ENCODE measurements around the gene COL6A2. TPM values are rescaled to one million over a fixed set of nuclear protein-coding genes. Genes with fewer than 3 reads are reported as not detected.
A peak's percentile ranks its signal among the peaks of the same experiment; 100 is the strongest.

The COL6A2 gene
- total and polyA plus RNA-seq, 8 donors = 79.3 to 3,737 (median 398) TPM

DNA sequence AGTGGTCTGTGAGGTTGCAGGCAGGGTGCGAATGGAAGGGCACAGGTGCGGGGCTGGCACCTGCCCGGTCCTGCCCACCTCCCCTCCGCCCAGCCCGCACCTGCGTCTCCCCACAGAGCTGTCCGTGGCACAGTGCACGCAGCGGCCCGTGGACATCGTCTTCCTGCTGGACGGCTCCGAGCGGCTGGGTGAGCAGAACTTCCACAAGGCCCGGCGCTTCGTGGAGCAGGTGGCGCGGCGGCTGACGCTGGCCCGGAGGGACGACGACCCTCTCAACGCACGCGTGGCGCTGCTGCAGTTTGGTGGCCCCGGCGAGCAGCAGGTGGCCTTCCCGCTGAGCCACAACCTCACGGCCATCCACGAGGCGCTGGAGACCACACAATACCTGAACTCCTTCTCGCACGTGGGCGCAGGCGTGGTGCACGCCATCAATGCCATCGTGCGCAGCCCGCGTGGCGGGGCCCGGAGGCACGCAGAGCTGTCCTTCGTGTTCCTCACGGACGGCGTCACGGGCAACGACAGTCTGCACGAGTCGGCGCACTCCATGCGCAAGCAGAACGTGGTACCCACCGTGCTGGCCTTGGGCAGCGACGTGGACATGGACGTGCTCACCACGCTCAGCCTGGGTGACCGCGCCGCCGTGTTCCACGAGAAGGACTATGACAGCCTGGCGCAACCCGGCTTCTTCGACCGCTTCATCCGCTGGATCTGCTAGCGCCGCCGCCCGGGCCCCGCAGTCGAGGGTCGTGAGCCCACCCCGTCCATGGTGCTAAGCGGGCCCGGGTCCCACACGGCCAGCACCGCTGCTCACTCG, 34.1 kb downstream of the COL6A2 start:
- Histone ChIP-seq H3K4me3 (no peak overlapping the region), H3K4me1 (no peaks in the 10 kb centered on the region), H3K9me3 (no peaks in the 10 kb centered on the region), H3K27me3 (peaks cover 0 to 8% (median 0%) of the 10 kb centered on the region in 3 donors), H3K27ac (peak overlapping the region in 1 of 5 donors; percentile 54), H3K36me3 (peaks cover 0 to 43% (median 23%) of the 10 kb centered on the region in 4 donors)
- no peak for DNase-seq
- TF ChIP-seq, protein P1, sequence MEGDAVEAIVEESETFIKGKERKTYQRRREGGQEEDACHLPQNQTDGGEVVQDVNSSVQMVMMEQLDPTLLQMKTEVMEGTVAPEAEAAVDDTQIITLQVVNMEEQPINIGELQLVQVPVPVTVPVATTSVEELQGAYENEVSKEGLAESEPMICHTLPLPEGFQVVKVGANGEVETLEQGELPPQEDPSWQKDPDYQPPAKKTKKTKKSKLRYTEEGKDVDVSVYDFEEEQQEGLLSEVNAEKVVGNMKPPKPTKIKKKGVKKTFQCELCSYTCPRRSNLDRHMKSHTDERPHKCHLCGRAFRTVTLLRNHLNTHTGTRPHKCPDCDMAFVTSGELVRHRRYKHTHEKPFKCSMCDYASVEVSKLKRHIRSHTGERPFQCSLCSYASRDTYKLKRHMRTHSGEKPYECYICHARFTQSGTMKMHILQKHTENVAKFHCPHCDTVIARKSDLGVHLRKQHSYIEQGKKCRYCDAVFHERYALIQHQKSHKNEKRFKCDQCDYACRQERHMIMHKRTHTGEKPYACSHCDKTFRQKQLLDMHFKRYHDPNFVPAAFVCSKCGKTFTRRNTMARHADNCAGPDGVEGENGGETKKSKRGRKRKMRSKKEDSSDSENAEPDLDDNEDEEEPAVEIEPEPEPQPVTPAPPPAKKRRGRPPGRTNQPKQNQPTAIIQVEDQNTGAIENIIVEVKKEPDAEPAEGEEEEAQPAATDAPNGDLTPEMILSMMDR (IDR thresholded peaks at IDR 0.05) = no peak
- TF ChIP-seq POLR2A (IDR thresholded peaks at IDR 0.05) (no peak), EP300 (IDR thresholded peaks at IDR 0.05) (no peak), POLR2AphosphoS5 (IDR thresholded peaks at IDR 0.05) (peak in 1 of 3 donors; percentile 17)
- intact Hi-C loops (cut with DNase I; ENCODE audit: low total_unique reads) = no loop called here
- WGBS, 5 donors = 95 to 97% (median 96%) methylated on average over 54 to 85 of the region's 85 CpGs

DNA sequence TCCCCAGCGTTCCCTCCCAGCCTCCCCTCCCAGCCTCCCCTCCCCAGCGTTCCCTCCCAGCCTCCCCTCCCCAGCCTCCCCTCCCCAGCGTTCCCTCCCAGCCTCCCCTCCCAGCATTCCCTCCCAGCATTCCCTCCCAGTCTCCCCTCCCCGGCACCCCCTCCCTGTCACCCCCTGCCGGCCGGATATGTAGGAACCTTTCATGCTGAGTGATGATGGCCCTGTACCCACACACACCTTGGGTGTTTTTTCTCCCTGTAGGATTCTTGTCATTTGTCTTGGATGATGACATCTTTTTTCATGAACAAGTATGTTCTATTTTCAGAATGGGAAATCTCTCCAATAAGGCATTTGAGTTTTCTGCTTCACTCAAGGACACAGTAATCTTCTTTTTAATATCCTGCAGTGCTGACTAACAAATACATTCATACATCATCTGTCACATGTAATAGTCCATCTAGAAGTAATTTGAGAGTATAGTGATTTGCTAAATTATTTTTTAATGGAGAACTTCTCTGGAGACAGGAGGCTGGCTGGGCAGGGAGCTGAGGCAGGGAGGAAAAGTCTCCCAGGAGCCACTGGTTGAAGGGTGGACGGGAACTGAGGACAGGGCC, 38.0 kb downstream of the COL6A2 start:
- 60 to 72% (median 63%) methylated on average over 4 to 7 of the region's 7 CpGs for WGBS, 5 donors
- no peak for TF ChIP-seq POLR2AphosphoS5 (IDR thresholded peaks at IDR 0.05)
- no peak for TF ChIP-seq POLR2A (IDR thresholded peaks at IDR 0.05)
- TF ChIP-seq, protein P1 (IDR thresholded peaks at IDR 0.05) = no peak
- TF ChIP-seq EP300 (IDR thresholded peaks at IDR 0.05) = no peak
- no peaks in the 10 kb centered on the region for H3K9me3 ChIP-seq
- H3K27me3 ChIP-seq = peaks cover 0 to 43% (median 6%) of the 10 kb centered on the region in 3 donors
- DNase-seq = no peak
- H3K36me3 ChIP-seq = peaks cover 0 to 16% (median 3%) of the 10 kb centered on the region in 4 donors
- H3K27ac ChIP-seq = no peak overlapping the region
- H3K4me1 ChIP-seq = no peaks in the 10 kb centered on the region
- intact Hi-C loops (cut with DNase I; ENCODE audit: low total_unique reads) = no loop called here
- H3K4me3 ChIP-seq = no peak overlapping the region

DNA sequence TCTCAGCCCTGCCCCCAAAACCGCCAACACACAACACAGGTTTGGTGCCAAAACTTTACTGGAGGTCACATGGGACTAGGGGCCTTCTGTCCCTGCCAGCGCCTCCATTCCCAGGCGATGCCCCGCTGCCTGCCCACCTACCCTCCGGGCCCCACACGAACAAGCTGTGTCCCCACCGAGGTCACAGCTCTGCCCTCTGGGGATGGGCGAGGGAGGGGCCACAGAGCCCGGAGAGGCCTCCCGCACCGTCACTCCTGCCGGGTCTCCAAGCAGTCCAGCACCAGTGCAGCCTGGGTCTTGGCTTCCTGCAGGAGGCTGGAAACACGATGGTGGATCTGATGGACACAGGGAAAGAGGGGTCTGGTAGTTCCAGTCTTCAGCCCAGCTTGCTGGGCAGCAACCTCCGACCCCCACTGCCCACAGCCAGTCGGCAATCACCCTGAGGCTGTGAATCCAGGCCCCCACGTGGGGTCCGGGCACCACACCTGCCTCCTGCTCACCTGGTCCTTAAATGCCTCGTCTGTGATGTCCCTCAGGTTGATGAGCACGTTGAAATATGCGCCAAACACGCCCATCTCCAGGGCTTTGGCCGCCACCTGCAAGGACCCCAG, 38.9 kb downstream of the COL6A2 start:
- no peak for DNase-seq
- intact Hi-C loops (cut with DNase I; ENCODE audit: low total_unique reads) = no loop called here
- no peaks in the 10 kb centered on the region for H3K9me3 ChIP-seq
- H3K4me1 ChIP-seq = no peaks in the 10 kb centered on the region
- TF ChIP-seq POLR2AphosphoS5 (IDR thresholded peaks at IDR 0.05) (no peak), POLR2A (IDR thresholded peaks at IDR 0.05) (no peak), EP300 (IDR thresholded peaks at IDR 0.05) (no peak)
- TF ChIP-seq, protein P1 (IDR thresholded peaks at IDR 0.05) = no peak
- H3K4me3 ChIP-seq = no peak overlapping the region
- H3K27ac ChIP-seq = no peak overlapping the region
- peaks cover 0 to 46% (median 6%) of the 10 kb centered on the region in 3 donors for H3K27me3 ChIP-seq
- 71 to 80% (median 74%) methylated on average over 17 to 22 of the region's 22 CpGs for WGBS, 5 donors
- peaks cover 0 to 11% (median 3%) of the 10 kb centered on the region in 4 donors for H3K36me3 ChIP-seq

DNA sequence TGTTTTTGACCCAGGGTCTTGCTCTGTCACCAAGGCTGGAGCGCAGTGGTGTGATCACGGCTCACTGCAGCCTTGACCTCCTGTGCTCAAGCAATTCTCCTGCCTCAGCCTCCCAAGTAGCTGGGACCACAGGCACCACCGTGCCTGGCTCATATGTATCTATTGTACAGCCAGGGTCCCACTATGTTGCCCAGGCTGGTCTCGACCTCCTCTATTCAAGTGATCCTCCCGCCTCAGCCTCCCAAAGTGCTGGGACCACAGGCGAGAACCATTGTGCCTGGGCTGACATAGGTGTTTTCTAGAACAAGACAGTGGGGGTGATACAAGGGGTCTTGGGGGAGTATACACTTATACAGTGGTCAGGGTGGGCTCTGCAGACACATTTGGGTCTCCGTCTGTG, 40.0 kb downstream of the COL6A2 start:
- H3K9me3 ChIP-seq = no peaks in the 10 kb centered on the region
- H3K4me1 ChIP-seq = peaks cover 0 to under 1% (median 0%) of the 10 kb centered on the region in 4 donors
- TF ChIP-seq EP300 (IDR thresholded peaks at IDR 0.05) (no peak), POLR2A (IDR thresholded peaks at IDR 0.05) (no peak), POLR2AphosphoS5 (IDR thresholded peaks at IDR 0.05) (no peak)
- TF ChIP-seq, protein P1 (IDR thresholded peaks at IDR 0.05) = no peak
- H3K4me3 ChIP-seq = no peak overlapping the region
- no peak for DNase-seq
- H3K27me3 ChIP-seq = peaks cover 0 to 46% (median 6%) of the 10 kb centered on the region in 3 donors
- 74 to 92% (median 78%) methylated on average over 4 to 7 of the region's 7 CpGs for WGBS, 5 donors
- H3K27ac ChIP-seq = no peak overlapping the region
- intact Hi-C loops (cut with DNase I; ENCODE audit: low total_unique reads) = no loop called here
- H3K36me3 ChIP-seq = peaks cover 0 to under 1% (median 0%) of the 10 kb centered on the region in 4 donors
